ENCODE results near the gene COG5.

Gene COG5

DNA sequence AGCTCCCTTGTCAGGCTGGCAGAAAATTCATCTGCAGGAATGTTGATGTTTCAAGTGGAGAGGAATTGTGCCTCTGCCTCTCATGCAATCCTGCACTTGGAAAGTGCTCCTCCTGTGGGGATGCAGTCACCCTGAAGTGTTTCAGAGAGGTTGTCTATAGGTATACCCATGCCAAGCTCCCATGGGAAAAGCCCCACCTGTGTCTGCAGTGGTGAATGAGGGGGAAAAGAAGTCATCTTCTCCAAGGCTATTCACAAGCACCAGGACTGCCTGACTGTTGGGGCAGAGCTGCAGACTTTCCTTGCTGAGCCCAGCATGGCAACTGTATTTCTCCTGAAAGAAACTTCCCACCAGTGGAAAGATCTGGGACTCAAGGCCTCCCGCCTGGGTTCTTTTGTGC lies 58.4 kb downstream of the COG5 start:
- no peak for DNase-seq

DNA sequence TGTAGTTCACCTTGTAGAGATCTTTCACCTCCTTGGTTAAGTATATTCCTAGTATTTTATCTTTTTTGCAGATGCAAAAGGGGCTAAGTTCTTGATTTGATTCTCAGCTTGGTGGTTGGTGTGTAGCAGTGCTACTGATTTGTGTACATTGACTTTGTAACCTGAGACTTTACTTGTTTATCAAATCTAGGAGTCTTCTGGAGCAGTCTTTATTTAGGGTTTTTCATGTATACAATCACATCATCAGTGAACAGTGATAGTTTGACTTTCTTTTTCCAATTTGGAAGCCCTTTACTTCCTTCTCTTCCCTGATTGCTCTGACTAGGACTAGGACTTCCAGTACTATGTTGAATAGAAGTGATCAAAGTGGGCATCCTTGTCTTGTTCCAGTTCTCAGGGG lies 60.0 kb downstream of the COG5 start:
- no peak for DNase-seq

DNA sequence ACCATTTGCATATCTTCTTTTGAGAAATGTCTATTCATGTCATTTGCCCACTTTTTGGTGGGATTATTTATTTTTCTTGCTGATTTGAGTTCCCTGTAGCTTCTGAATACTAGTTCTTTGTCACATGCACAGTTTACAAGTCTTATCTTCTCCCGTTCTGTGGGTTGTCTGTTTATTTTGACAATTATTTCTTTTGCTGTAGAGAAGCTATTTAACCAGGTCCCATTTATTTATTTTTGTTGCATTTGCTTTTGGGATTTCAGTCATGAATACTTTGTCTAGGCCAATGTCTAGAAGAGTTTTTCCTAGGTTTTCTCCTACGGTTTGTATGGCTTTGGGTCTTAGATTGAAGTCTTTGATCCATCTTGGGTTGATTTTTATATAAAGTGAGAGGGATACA lies 60.9 kb downstream of the COG5 start:
- no peak for DNase-seq

DNA sequence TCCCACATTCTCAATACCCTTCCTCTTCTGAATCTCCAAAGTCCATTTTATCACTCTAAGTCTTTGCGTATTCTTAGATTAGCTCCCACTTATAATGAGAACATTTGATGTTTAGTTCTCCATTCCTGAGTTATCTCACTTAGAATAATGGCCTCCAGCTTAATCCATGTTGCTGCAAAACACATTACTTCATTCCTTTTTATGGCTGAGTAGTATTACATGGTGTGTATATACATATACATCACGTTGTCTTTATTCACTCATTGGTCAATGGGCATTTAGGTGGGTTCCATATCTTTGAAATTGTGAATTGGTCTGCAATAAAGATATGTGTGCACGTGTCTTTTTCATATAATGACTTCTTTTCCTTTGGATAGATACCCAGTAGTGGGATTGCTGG lies 61.6 kb downstream of the COG5 start:
- DNase-seq, result no peak

DNA sequence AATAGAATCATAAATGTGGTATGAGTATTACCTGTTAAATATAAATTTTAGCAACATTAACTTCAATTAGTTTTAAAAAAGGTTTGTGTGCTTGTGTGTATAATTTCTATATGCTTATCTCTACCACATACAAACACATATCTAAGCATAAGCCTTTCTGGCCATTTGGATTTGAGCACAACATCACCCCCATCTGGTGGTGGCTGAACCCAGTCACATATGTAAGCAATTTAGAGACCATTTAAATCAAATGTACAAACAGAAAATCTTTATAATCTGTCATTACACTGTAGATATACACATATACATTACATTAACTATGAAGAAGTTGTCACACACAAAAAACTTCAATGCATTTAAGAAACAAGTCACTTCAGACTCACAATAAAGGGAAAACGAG lies 62.1 kb downstream of the COG5 start:
- no peak for DNase-seq

- DNase-seq, result no peak
Observed at GRCh38 chr7:107499731-107500130, 64.0 kb downstream of the COG5 start.

- DNase-seq, result no peak
Observed at GRCh38 chr7:107495516-107495915, 68.2 kb downstream of the COG5 start.

DNA sequence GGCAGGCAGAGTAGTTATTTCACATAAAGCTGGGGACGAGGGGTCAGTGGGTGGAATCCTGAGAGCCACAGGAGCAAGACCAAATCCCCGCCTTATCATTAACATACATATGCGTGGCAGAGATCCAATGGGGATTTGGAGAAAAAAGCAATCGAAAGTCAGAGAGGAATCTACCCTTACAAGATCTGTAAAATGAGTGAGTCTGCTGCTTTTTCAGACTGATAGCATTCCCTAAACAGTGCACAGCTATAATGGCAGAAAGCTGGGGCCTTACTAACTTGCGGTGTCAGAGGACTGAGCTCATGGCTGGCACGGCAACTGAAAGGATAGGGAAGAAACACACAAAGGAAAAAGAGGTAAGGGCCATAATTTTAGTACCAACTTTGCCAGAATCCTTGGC lies 68.8 kb downstream of the COG5 start:
- no peak for DNase-seq

DNA sequence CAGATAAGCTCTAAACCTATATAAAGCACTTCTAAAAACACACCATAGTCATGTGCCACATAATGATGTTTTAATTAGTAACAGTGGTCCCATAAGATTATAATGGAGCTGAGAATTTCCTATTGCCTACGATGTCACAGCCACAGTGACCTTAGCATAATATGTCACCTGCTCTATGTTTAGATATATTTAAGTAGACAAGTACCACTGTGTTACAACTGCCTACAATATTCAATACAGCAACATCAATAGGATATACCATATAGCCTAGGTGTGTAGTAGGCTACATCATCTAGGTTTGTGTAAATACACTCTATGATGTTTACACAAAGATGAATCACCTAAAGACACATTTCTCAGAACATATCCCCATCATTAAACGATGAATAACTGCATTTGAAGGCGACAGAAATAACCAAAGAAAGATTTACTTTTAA lies 69.4 kb downstream of the COG5 start:
- no peak for DNase-seq

- no peak for DNase-seq
Observed at GRCh38 chr7:107492875-107493274, 70.8 kb downstream of the COG5 start.

DNA sequence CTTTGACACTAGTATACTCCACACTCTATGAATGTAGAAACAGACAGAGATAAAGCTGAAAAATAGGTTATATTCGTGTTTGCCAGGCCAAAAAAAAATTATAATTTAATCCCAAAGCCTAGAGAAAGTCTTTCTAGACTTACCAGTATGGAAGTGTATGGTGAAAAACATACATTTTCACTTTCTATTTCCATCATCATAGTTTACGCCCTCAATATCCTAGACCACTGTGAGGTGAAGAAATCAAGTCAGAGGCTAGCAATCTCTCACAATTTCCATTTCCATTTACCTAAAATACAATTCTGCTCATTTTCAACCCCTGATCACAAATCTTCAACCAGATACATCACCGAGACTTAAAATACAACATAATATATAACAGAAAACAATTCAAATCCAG lies 77.7 kb downstream of the COG5 start:
- DNase-seq, result no peak

DNA sequence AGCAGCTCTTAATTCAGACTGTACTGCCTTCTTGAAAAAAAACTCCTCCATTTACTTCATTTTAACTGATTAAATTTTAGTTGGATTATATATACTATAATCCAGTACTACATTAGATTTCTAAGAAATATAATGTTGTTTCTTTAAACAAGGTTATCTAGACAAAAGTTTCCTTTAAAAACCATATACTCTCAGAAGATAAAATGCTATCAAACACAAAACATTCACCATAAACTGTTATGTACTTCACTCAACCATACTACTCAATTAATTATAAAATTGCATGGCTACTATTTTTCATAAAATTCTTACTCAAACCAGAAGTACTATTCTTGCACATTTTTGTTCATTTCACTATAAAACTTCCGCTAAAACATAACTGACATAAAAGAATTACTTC lies 81.1 kb downstream of the COG5 start:
- no peak for DNase-seq

GRCh38 chr7:107480932-107481331 lies 82.8 kb downstream of the COG5 start:
- no peak for DNase-seq

- DNase-seq, result no peak
Observed at GRCh38 chr7:107479303-107479702, 84.4 kb downstream of the COG5 start.

DNA sequence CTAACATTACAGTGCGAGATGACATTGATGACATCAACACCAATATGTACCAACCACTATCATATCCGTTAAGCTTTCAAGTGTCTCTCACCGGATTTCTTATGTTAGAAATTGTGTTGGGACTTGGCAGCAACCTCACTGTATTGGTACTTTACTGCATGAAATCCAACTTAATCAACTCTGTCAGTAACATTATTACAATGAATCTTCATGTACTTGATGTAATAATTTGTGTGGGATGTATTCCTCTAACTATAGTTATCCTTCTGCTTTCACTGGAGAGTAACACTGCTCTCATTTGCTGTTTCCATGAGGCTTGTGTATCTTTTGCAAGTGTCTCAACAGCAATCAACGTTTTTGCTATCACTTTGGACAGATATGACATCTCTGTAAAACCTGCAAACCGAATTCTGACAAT lies 89.6 kb downstream of the COG5 start:
- no peak for DNase-seq

DNA sequence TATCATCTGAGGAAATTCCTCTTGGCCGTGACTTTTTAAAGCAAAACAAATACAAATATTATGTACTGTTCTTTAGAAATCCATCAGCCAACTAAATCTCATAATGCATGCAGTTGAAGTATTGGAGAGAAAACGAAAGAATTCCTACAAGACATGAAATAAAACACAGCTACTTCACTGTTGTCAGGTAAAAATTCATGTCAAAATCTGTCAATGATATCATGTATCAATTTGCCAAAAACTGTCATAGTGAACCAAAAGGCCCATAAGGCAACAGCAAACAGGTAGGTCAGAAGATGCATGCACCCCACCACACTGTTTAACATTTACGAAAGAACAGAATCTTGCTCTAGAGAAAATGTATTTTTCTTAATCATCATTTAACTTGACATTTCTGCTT lies 91.6 kb downstream of the COG5 start:
- DNase-seq, result no peak

- DNase-seq, result no peak
Observed at GRCh38 chr7:107471292-107472070, 92.2 kb downstream of the COG5 start.

DNA sequence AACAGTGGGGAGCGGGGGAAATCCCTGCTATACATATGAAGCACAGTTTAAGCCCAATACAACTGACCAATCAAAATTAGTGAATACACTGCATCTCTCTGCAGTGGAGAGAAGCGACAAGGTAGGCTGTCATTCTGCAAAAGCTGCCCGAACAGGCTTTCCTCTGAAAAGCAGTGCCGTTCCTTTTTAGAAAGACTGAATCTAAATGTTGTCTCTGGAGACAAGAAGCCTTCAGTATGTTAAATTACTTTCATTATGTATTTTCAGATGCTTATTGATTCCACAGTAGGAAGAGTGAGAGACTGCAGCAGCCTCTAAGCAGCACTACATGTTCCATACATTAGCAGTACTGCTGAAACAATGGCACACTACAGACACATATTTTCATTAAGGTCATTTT lies 93.8 kb downstream of the COG5 start, which contains the start of gene GPR22:
GPR22 (plus strand) TSS at position 129 of the 400 bp plus-strand sequence. CDS start 4,004 bp downstream, outside the sequence.
- no peak for DNase-seq

GRCh38 chr7:107468824-107469223 lies 94.9 kb downstream of the COG5 start:
- DNase-seq, result no peak

DNA sequence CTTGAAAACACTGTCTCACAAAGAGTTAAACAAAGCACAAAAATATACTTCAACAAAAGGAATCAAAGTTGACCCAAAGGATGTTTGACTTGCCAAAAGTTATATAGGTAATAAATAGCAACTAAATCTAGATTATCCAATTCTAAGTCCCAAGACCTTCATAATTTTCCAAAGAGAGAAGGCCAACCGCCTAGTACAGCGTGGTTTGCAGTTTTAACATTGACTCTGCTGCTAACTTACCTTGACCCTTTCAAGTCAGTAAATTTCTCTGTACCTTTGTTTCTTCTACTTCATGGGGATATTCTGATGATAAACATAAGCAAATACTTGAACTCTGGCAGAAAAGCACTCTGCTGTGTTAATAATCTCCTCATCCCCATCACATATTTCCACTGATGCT lies 95.7 kb downstream of the COG5 start:
- DNase-seq, result no peak

DNA sequence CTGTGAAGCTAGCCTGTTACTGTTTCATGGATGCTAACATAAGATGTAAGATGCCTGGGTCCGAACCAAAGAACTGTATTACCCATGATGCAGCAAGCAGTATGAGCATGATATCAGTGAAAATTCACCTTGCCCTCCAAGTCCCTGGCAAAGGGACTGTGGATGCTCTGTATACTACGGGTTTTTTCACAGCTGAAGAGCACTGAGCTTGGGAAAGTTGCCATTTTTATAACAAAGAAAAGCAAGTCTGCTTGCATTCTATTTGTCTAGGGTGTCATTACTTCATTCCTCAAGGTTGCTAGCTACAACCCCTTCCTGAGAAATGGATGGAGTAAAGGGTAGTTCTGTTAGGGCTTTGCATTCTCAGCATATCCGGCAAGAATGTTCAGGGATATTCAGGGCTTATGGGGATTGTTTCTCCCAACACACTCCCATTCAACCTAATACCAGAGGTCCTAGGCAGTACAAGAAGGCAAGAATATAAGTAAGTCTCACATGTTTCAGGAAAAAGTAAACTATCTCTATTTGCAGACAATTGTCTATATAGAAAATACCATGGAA lies 99.0 kb downstream of the COG5 start:
- DNase-seq, result no peak

DNA sequence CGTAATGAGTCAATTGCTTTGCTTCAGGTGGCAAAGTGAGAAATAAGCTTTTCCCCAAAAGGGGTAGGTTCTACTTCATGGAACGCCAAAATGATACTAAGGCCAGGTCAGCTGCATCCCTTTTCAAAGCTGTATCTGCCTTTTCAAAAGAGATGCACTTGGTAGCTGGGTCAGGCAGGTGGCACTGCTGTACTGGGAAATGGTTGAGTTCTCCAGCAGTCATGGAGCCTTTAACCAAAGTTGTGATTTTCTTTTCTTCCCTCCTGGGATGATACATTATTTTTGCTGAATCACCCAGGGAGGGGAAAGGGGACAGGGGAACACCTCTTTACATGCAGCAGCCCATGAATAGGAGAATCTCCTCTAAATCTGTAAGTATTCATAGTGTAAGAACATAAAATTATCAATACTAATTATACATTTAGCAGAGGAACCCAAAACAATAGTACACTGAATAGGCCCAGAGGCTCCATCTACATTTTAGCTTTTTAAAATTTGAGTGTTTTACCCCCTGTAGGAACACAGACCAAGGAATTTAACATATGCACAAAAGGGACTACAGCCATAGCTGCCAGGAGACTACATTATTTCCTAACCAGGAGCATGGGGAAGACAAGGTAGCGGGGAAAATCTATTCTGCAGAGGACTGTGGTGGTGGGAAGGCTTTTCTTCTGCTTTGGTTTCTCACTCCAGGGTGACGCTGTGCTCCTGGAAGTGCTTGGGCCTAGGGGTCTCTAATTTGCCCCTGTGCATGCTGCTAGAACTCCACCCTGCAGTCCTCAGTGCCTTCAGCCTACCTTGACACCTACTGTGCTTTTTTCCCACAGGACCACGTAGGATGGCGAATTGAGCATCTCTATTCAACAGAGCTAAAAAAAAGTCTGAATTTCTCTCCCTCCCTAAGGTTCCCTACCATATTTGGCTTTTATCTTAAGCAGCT lies 100.3 kb downstream of the COG5 start:
- DNase-seq, result peak in 1 of 2 donors; percentile 14

GRCh38 chr7:107461938-107462533 lies 101.7 kb downstream of the COG5 start:
- DNase-seq, result no peak

Data from bone marrow (tissue), 2 donors.